ENCODE measurements around the gene BCL2L13.

GRCh38 chr22:17592201-17592600, 46.4 kb upstream of the BCL2L13 start:
- no peak for TF ChIP-seq FOXK1 (CRISPR knock-in tag; IDR thresholded peaks at IDR 0.05)
- TF ChIP-seq, protein P1, sequence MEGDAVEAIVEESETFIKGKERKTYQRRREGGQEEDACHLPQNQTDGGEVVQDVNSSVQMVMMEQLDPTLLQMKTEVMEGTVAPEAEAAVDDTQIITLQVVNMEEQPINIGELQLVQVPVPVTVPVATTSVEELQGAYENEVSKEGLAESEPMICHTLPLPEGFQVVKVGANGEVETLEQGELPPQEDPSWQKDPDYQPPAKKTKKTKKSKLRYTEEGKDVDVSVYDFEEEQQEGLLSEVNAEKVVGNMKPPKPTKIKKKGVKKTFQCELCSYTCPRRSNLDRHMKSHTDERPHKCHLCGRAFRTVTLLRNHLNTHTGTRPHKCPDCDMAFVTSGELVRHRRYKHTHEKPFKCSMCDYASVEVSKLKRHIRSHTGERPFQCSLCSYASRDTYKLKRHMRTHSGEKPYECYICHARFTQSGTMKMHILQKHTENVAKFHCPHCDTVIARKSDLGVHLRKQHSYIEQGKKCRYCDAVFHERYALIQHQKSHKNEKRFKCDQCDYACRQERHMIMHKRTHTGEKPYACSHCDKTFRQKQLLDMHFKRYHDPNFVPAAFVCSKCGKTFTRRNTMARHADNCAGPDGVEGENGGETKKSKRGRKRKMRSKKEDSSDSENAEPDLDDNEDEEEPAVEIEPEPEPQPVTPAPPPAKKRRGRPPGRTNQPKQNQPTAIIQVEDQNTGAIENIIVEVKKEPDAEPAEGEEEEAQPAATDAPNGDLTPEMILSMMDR (IDR thresholded peaks at IDR 0.05) = no peak
- no peak for TF ChIP-seq MAX (CRISPR knock-in tag; IDR thresholded peaks at IDR 0.05)
- no peak for TF ChIP-seq ETV6 (CRISPR knock-in tag; IDR thresholded peaks at IDR 0.05)
- TF ChIP-seq, protein P2, sequence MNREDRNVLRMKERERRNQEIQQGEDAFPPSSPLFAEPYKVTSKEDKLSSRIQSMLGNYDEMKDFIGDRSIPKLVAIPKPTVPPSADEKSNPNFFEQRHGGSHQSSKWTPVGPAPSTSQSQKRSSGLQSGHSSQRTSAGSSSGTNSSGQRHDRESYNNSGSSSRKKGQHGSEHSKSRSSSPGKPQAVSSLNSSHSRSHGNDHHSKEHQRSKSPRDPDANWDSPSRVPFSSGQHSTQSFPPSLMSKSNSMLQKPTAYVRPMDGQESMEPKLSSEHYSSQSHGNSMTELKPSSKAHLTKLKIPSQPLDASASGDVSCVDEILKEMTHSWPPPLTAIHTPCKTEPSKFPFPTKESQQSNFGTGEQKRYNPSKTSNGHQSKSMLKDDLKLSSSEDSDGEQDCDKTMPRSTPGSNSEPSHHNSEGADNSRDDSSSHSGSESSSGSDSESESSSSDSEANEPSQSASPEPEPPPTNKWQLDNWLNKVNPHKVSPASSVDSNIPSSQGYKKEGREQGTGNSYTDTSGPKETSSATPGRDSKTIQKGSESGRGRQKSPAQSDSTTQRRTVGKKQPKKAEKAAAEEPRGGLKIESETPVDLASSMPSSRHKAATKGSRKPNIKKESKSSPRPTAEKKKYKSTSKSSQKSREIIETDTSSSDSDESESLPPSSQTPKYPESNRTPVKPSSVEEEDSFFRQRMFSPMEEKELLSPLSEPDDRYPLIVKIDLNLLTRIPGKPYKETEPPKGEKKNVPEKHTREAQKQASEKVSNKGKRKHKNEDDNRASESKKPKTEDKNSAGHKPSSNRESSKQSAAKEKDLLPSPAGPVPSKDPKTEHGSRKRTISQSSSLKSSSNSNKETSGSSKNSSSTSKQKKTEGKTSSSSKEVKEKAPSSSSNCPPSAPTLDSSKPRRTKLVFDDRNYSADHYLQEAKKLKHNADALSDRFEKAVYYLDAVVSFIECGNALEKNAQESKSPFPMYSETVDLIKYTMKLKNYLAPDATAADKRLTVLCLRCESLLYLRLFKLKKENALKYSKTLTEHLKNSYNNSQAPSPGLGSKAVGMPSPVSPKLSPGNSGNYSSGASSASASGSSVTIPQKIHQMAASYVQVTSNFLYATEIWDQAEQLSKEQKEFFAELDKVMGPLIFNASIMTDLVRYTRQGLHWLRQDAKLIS (CRISPR knock-in tag; IDR thresholded peaks at IDR 0.05; ENCODE audit: borderline replicate concordance) = no peak
- TF ChIP-seq ATF2 (CRISPR knock-in tag; IDR thresholded peaks at IDR 0.05; ENCODE audit: borderline replicate concordance, low read depth) = no peak
- TF ChIP-seq ZNF671 (CRISPR knock-in tag; IDR thresholded peaks at IDR 0.05) = no peak
- no peak for TF ChIP-seq EMX1 (CRISPR knock-in tag; IDR thresholded peaks at IDR 0.05)
- TF ChIP-seq CREB1 (CRISPR knock-in tag; IDR thresholded peaks at IDR 0.05) = no peak
- no peak for TF ChIP-seq KAT7 (CRISPR knock-in tag; IDR thresholded peaks at IDR 0.05; ENCODE audit: borderline replicate concordance)
